HEK293 (cell line): ENCODE data around the gene FGD5.

Source experiments
- CTCF ChIA-PET: fragments of 350-600 bp; formaldehyde crosslinking; extraction: SDS; loops from one replicate; lab custom pipeline; 2021; ENCODE audit warnings: antibody characterized with exemption; lab: Yijun Ruan, JAX
- POLR2A ChIA-PET: fragments of 300-600 bp; formaldehyde crosslinking; extraction: SDS; loops from one replicate; lab custom pipeline; 2020; ENCODE audit warnings: antibody characterized with exemption, inconsistent platforms; lab: Yijun Ruan, JAX
- H3K27ac ChIP-seq: fragments of 200-500 bp; sonication (Bioruptor generic); 2 replicates; pipeline ENCODE4 v1.5.1; 2014; ENCODE audit warnings: low read depth, low read length, control low read depth, inconsistent platforms; ENCODE audit errors: extremely low read depth
- H3K36me3 ChIP-seq, 2 experiments: fragments of 200-500 bp in 1 of 2; sonication (Bioruptor generic) in 1 of 2; 1 replicate in 1 of 2; 2 replicates in 1 of 2; pipeline ENCODE4 v1.5.1; 2014 to 2017; ENCODE audit warnings: inconsistent platforms in 2 of 2, low read length in 2 of 2; ENCODE audit not compliant: control insufficient read depth in 2 of 2, insufficient read depth in 1 of 2
- H3K4me1 ChIP-seq: fragments of 200-500 bp; sonication (Bioruptor generic); 2 replicates; pipeline ENCODE4 v1.5.1; 2014; ENCODE audit warnings: mild to moderate bottlenecking, low read length, inconsistent platforms; ENCODE audit not compliant: control insufficient read depth, insufficient read depth
- H3K4me3 ChIP-seq: 2 replicates; pipeline ENCODE4 v1.5.1; 2011; ENCODE audit warnings: low read depth, mild to moderate bottlenecking, control low read depth, low read length, moderate library complexity
- H3K9me3 ChIP-seq: fragments of 200-500 bp; sonication (Bioruptor generic); 2 replicates; pipeline ENCODE4 v1.5.1; 2014; ENCODE audit warnings: low read depth, low read length, inconsistent platforms; ENCODE audit not compliant: control insufficient read depth, insufficient read depth
- HOXA7 ChIP-seq: sonication (generic); formaldehyde crosslinking; IDR thresholded peaks from 2 replicates; pipeline ENCODE4 v1.8.1; 2022; ENCODE audit warnings: missing genetic modification reagents, borderline replicate concordance
- KLF9 ChIP-seq: fragments of 450-650 bp; formaldehyde crosslinking; IDR thresholded peaks from 2 replicates; pipeline ENCODE4 v1.5.1; 2016; ENCODE audit warnings: missing biosample characterization, missing genetic modification characterization, low read depth
- SALL2 ChIP-seq: fragments of 450-650 bp; formaldehyde crosslinking; IDR thresholded peaks from 2 replicates; pipeline ENCODE4 v1.5.0; 2017; ENCODE audit warnings: missing biosample characterization, mild to moderate bottlenecking, missing genetic modification characterization, borderline replicate concordance
- SCRT1 ChIP-seq: fragments of 450-650 bp; formaldehyde crosslinking; IDR thresholded peaks from 2 replicates; pipeline ENCODE4 v1.5.1; 2016; ENCODE audit warnings: missing biosample characterization, missing genetic modification characterization, borderline replicate concordance
- SP2 ChIP-seq: fragments of 450-650 bp; formaldehyde crosslinking; IDR thresholded peaks from 2 replicates; pipeline ENCODE4 v1.5.1; 2016; ENCODE audit warnings: missing biosample characterization, missing genetic modification characterization
- ZBTB20 ChIP-seq: fragments of 450-650 bp; formaldehyde crosslinking; IDR thresholded peaks from 2 replicates; pipeline ENCODE4 v1.5.1; 2016; ENCODE audit warnings: missing biosample characterization, missing genetic modification characterization
- ZNF112 ChIP-seq: fragments of 450-650 bp; formaldehyde crosslinking; IDR thresholded peaks from 2 replicates; pipeline ENCODE4 v1.5.0; 2017; ENCODE audit warnings: missing biosample characterization, missing genetic modification characterization
- ZNF114 ChIP-seq: fragments of 450-650 bp; formaldehyde crosslinking; IDR thresholded peaks from 2 replicates; pipeline ENCODE4 v1.5.0; 2017; ENCODE audit warnings: missing biosample characterization, missing genetic modification characterization
- ZNF155 ChIP-seq: fragments of 450-650 bp; formaldehyde crosslinking; IDR thresholded peaks from 2 replicates; pipeline ENCODE4 v1.5.1; 2016; ENCODE audit warnings: missing biosample characterization, missing genetic modification characterization
- ZNF324 ChIP-seq: fragments of 450-650 bp; formaldehyde crosslinking; IDR thresholded peaks from 2 replicates; pipeline ENCODE4 v1.5.1; 2016; ENCODE audit warnings: missing biosample characterization, missing genetic modification characterization
- ZNF341 ChIP-seq: fragments of 450-650 bp; formaldehyde crosslinking; IDR thresholded peaks from 2 replicates; pipeline ENCODE4; 2016; ENCODE audit warnings: low read depth, missing biosample characterization, missing genetic modification characterization
- ZNF354C ChIP-seq: fragments of 450-650 bp; formaldehyde crosslinking; IDR thresholded peaks from 2 replicates; pipeline ENCODE4 v1.5.1; 2016; ENCODE audit warnings: missing biosample characterization, missing genetic modification characterization, low read depth, borderline replicate concordance
- ZNF404 ChIP-seq: fragments of 450-650 bp; formaldehyde crosslinking; IDR thresholded peaks from 2 replicates; pipeline ENCODE4 v1.5.1; 2017; ENCODE audit warnings: missing biosample characterization, missing genetic modification characterization
- ZNF501 ChIP-seq: fragments of 450-650 bp; formaldehyde crosslinking; IDR thresholded peaks from 2 replicates; pipeline ENCODE4 v1.5.1; 2016; ENCODE audit warnings: missing biosample characterization, missing genetic modification characterization
- ZNF544 ChIP-seq: fragments of 450-650 bp; formaldehyde crosslinking; IDR thresholded peaks from 2 replicates; pipeline ENCODE4 v1.5.0; 2017; ENCODE audit warnings: missing biosample characterization, missing genetic modification characterization
- ZNF560 ChIP-seq: fragments of 450-650 bp; formaldehyde crosslinking; IDR thresholded peaks from 2 replicates; pipeline ENCODE4 v1.5.1; 2017; ENCODE audit warnings: missing biosample characterization, missing genetic modification characterization, borderline replicate concordance
- ZNF561 ChIP-seq: fragments of 450-650 bp; IDR thresholded peaks from 2 replicates; pipeline ENCODE4 v1.5.1; 2018; ENCODE audit warnings: missing biosample characterization, missing genetic modification characterization, borderline replicate concordance
- ZNF585B ChIP-seq: fragments of 450-650 bp; formaldehyde crosslinking; IDR thresholded peaks from 2 replicates; pipeline ENCODE4 v1.5.1; 2016; ENCODE audit warnings: missing biosample characterization, missing genetic modification characterization
- ZNF830 ChIP-seq: fragments of 450-650 bp; IDR thresholded peaks from 2 replicates; pipeline ENCODE4 v1.5.0; 2018; ENCODE audit warnings: missing biosample characterization, missing genetic modification characterization, low read depth, mild to moderate bottlenecking, moderate library complexity
- TF ChIP-seq, protein P1 (sequence below): fragments of 450-650 bp; formaldehyde crosslinking; IDR thresholded peaks from 2 replicates; pipeline ENCODE4 v1.5.1; 2016; ENCODE audit warnings: missing biosample characterization, missing genetic modification characterization, low read depth
- TF ChIP-seq, protein P2 (sequence below): fragments of 450-650 bp; formaldehyde crosslinking; IDR thresholded peaks from 2 replicates; pipeline ENCODE4 v1.5.1; 2016; ENCODE audit warnings: missing biosample characterization, missing genetic modification characterization

Gene FGD5

DNA sequence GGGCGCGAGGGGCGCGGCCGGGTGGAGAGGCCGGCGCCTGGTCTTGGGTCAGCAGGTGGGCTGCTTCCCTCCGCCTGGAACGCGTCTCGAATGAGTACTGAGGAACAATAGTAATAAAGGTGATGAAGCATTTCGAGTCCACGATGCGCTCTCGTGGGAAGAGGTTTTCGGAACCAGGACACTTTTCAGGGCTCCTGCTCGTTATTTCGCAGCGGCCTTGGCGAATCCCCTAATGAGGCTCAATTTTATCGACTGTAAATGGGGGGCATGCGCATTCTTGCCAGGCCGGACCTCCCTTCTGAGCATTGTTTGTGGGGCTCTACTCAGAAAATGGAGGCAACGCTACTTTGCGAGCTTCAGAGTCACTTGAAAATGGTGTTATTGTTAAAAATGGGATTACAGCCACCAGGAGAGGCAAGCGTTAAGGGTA, 129.9 kb downstream of the FGD5 start:
- Histone ChIP-seq H3K4me1 (peaks cover 8% of the 10 kb centered on the region), H3K4me3 (peak overlapping the region; percentile 37), H3K27ac (peak overlapping the region; percentile 59), H3K9me3 (no peaks in the 10 kb centered on the region), H3K36me3 (peaks cover 13 to 36% of the 10 kb centered on the region in 2 experiments)
- no peak for TF ChIP-seq ZNF341 (tag by site-specific recombination)
- peak; percentile 67 for TF ChIP-seq KLF9 (tag by site-specific recombination)
- no peak for TF ChIP-seq ZNF112 (tag by site-specific recombination)
- TF ChIP-seq, protein P1, sequence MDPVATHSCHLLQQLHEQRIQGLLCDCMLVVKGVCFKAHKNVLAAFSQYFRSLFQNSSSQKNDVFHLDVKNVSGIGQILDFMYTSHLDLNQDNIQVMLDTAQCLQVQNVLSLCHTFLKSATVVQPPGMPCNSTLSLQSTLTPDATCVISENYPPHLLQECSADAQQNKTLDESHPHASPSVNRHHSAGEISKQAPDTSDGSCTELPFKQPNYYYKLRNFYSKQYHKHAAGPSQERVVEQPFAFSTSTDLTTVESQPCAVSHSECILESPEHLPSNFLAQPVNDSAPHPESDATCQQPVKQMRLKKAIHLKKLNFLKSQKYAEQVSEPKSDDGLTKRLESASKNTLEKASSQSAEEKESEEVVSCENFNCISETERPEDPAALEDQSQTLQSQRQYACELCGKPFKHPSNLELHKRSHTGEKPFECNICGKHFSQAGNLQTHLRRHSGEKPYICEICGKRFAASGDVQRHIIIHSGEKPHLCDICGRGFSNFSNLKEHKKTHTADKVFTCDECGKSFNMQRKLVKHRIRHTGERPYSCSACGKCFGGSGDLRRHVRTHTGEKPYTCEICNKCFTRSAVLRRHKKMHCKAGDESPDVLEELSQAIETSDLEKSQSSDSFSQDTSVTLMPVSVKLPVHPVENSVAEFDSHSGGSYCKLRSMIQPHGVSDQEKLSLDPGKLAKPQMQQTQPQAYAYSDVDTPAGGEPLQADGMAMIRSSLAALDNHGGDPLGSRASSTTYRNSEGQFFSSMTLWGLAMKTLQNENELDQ (tag by site-specific recombination), result no peak
- ChIA-PET CTCF (no interaction called here), POLR2A (interaction anchor here (0.9 to 1.0 kb wide), 2 partner anchors 101 to 116 kb away, joined by 4 read pairs; partner anchors contain the start of gene MRPS25)

DNA sequence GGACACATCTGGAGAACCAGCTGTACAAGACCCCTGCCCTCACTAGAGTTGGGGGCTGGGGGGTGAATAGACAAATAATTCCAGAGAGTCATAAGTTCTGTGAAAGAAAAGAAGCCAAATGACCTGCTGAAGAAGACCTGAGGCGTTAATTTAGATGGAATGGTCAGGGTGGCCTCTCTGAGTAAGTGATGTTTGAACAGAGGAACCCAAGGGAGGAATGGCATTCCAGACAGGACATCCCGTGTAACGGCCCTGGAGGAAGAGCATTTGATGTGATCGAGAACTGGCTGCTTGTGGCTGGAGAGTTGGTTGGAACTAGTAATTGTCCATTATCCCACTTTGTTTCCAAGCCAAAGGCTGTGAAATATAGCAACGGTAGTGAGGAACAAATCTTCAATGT, 130.4 kb downstream of the FGD5 start:
- CTCF ChIA-PET, result no interaction called here
- Histone ChIP-seq H3K9me3 (no peaks in the 10 kb centered on the region), H3K36me3 (peaks cover 11 to 31% of the 10 kb centered on the region in 2 experiments), H3K4me1 (peaks cover 8% of the 10 kb centered on the region), H3K27ac (peak overlapping the region; percentile 59; the same call in 1 of the 2 replicates), H3K4me3 (no peak overlapping the region; the same call in 1 of the 2 replicates)
- TF ChIP-seq ZNF560 (no peak), ZNF341 (tag by site-specific recombination) (no peak), ZNF561 (tag by site-specific recombination) (no peak), ZNF501 (tag by site-specific recombination) (no peak), ZNF544 (tag by site-specific recombination) (no peak), ZNF585B (tag by site-specific recombination) (no peak), SCRT1 (tag by site-specific recombination) (no peak), ZNF155 (tag by site-specific recombination) (no peak), ZBTB20 (tag by site-specific recombination) (no peak), ZNF324 (tag by site-specific recombination) (no peak), SP2 (no peak), SALL2 (tag by site-specific recombination) (no peak), HOXA7 (CRISPR knock-in tag) (no peak), ZNF404 (no peak), ZNF354C (tag by site-specific recombination) (no peak), ZNF114 (tag by site-specific recombination) (no peak), ZNF830 (tag by site-specific recombination) (no peak)
- TF ChIP-seq, protein P2, sequence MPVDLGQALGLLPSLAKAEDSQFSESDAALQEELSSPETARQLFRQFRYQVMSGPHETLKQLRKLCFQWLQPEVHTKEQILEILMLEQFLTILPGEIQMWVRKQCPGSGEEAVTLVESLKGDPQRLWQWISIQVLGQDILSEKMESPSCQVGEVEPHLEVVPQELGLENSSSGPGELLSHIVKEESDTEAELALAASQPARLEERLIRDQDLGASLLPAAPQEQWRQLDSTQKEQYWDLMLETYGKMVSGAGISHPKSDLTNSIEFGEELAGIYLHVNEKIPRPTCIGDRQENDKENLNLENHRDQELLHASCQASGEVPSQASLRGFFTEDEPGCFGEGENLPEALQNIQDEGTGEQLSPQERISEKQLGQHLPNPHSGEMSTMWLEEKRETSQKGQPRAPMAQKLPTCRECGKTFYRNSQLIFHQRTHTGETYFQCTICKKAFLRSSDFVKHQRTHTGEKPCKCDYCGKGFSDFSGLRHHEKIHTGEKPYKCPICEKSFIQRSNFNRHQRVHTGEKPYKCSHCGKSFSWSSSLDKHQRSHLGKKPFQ (tag by site-specific recombination), result no peak
- POLR2A ChIA-PET, result no interaction called here
